ENCODE data around the gene CCL4L2.
"Not testable (repeated sequence)": the region's sequence is repeated elsewhere in the genome, so short reads cannot be mapped to it uniquely, and the experiment has no call there.

The CCL4L2 gene

GRCh38 chr17:36210439-36211211 is at the start of gene CCL4L2:
Gene CCL4L2, plus strand, starts transcription at chr17:36211063.
- DNase-seq: not testable (repeated sequence)

DNA sequence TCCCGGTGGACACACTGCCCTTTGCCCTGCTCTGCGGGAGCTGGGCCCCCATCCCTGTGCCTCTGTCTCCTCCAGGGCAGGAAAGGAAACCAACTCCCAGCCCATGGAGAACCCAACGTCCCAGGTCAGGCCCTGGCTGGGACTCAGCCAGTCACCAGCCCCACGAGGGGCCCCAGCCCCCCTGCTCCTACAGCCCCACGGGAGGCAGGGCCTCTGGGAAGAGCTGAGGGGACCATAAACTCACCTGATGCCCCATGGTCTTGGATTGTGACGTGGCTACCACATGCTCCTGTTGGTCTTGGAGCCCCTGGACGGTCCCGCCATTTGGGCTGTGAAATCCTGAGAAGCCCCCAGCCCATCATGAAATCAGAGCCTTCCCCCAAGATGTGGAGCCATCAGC is 42.0 kb upstream of the CCL4L2 start:
- not testable (repeated sequence) for DNase-seq

DNA sequence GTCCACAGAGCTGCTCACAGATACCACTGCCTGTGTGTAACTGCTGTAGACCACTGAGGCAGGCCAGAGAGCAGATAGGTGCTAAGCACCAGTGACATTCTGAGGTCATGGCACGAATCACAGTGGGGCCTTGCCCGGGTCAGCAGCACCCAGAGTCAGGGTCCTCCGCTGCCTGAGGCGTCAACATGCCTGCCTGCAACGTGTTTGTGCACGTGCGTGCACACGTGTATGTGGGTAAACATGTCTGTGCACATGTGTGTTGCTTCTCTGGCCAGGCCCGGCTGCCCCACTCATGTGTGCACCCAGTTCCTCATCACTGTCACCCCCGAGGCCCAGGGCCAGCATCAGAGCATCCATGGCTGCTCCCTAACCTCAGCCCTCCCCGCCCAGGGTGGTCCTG is 34.3 kb upstream of the CCL4L2 start, which contains the start of gene TBC1D3B:
TSS of gene TBC1D3B (minus strand) at position 101 of the 400 bp plus-strand sequence. CDS start 1,586 bp downstream, outside the sequence.
- DNase-seq: not testable (repeated sequence)

GRCh38 chr17:36181446-36182175 is 29.3 kb upstream of the CCL4L2 start:
- not testable (repeated sequence) for DNase-seq

DNA sequence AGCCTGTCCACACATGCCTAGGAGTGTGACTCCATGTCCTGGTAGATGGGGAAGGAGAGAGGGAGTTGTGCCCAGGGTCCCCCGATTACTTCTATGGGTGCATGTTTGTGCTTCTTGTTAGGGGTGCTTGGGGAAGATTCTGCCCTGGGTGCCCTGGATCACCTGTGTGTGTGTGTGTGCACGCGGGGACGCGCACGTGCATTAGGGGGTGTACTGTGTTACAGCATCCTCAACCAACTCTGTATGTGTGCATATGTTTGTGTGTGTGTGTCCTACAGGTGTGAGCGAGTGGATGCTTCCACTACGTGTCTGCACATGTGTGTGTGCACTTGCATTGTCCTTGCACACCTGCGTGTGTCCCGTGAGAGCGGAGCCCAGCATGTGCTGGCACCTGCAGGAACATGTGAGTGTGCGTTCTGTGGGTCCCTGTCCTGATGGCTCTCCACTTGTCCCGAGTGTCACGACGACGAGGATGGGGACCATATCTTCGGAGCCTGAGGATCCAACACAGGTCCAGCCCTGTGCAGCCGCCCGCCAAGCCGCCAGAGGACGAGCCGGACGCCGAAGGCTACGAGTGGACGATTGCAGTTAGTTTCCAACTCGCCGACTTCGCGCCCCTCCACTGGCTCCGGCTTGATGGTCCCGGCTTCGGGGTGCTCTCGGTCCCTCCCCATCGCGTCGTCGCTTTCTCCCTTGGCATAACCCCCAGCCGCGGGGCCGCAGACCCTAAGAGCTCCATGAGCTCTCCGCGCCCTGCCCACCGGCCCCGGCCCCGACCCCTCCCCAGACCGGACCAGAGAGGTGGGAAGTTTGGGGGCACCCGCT is 28.5 kb upstream of the CCL4L2 start:
- DNase-seq: no peak

GRCh38 chr17:36183001-36183971 is 27.6 kb upstream of the CCL4L2 start:
- peak; percentile 70 for DNase-seq

- DNase-seq: no peak
These were observed 26.7 kb upstream of the CCL4L2 start for GRCh38 chr17:36184023-36184765.

GRCh38 chr17:36185416-36185815 is 25.4 kb upstream of the CCL4L2 start:
- no peak for DNase-seq

- DNase-seq: not testable (repeated sequence)
These were observed 23.8 kb upstream of the CCL4L2 start for GRCh38 chr17:36186810-36187763.

DNA sequence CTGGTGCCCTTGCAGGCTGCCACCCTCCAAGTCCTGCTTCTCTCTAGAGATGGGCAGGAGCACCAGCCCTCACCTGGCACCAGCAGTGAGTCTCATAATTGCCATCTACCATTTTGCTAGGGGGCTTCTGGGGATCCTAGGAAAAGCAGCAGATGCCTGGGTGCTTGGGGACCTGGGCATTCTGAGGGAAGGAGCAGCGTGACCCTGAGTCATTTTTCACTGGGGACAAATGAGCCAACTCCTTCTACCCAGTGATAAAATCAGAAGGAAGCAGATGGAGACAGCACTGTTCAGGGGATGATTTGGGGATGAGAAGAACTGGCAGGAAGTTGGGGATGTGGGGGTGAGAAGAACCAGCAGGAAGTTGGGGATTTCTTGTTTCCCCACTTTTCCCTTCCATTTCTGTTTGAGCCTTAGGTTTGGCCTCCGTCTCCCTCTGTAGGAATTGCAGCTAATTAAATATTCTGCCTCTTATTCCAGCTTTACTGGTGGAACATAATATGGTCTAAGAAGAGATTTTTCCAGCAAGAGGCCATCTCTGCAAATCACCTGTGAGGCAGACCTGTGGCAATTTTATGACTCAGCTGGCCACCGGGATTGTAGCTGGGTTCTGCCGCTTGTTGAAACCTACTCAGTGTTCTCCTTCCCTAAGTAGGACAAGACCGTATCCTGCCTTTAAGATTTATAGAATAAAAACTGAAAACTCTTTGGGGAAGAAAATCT is 22.8 kb upstream of the CCL4L2 start:
- not testable (repeated sequence) for DNase-seq

- no peak for DNase-seq
These were observed 22.0 kb upstream of the CCL4L2 start for GRCh38 chr17:36188891-36189306.

DNA sequence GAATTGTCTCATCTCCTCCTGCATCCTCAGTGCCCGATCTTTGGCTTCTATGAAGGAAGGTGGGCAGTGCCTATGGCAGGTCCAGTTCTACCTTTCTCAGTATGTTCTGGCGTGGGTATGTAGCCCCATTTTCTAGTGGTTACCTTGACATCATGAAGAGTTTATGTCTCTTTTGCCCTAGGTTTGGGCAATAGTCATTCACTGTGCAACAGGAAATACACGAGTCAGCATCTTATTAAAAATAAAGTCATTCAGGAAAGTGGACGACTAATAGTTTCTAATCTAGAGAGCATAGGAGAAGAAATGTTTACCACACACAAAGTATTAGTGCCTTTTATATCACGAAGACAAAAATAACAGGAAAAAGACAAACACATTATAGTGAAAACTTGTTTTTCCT is 20.9 kb upstream of the CCL4L2 start:
- not testable (repeated sequence) for DNase-seq

- not testable (repeated sequence) for DNase-seq
These were observed 20.1 kb upstream of the CCL4L2 start for GRCh38 chr17:36190549-36191330.

GRCh38 chr17:36193216-36193775 is 17.6 kb upstream of the CCL4L2 start:
- no peak for DNase-seq

GRCh38 chr17:36194147-36194831 is 16.6 kb upstream of the CCL4L2 start:
- not testable (repeated sequence) for DNase-seq

GRCh38 chr17:36194832-36195433 is 15.9 kb upstream of the CCL4L2 start:
- DNase-seq: not testable (repeated sequence)

Data from NCI-H69 (cell line).